T-helper 2 cell treated with Interferon-gamma antibody and Interleukin-4, amounts not matched to agents 5 μg/mL and 100 μg/mL, for 36 hours (primary cell): ENCODE data around the gene ALDH3B1.

Source experiments
- DNase-seq: peaks from one replicate; pipeline ENCODE4 v3.0.0; 2021; ENCODE audit warnings: low spot score
- H3K27ac Mint-ChIP-seq: one replicate; pipeline ENCODE4 v1.8.0; 2021; ENCODE audit warnings: mild to moderate bottlenecking, mixed read lengths
- H3K27me3 Mint-ChIP-seq: one replicate; pipeline ENCODE4 v1.8.0; 2021; ENCODE audit warnings: low read depth, mixed read lengths
- H3K36me3 Mint-ChIP-seq: one replicate; pipeline ENCODE4 v1.8.0; 2021; ENCODE audit warnings: low read depth, mixed read lengths
- H3K4me1 Mint-ChIP-seq: one replicate; pipeline ENCODE4 v1.8.0; 2021; ENCODE audit warnings: low read depth, mixed read lengths
- H3K4me3 Mint-ChIP-seq: one replicate; pipeline ENCODE4 v1.8.0; 2022; ENCODE audit warnings: mild to moderate bottlenecking, moderate library complexity, mixed read lengths
- H3K9me3 Mint-ChIP-seq: one replicate; pipeline ENCODE4 v1.8.0; 2021; ENCODE audit warnings: mixed read lengths

ALDH3B1 gene

GRCh38 chr11:68014947-68015447, 4.9 kb downstream of the ALDH3B1 start:
- Mint-ChIP-seq H3K4me3 (no peak overlapping the region), H3K36me3 (no peaks in the 10 kb centered on the region), H3K4me1 (no peaks in the 10 kb centered on the region), H3K27me3 (no peaks in the 10 kb centered on the region), H3K9me3 (no peaks in the 10 kb centered on the region), H3K27ac (no peak overlapping the region)
- DNase-seq: no peak

GRCh38 chr11:68015467-68015866, 5.3 kb downstream of the ALDH3B1 start:
- H3K27ac Mint-ChIP-seq: no peak overlapping the region
- DNase-seq: no peak
- H3K4me3 Mint-ChIP-seq: no peak overlapping the region
- H3K9me3 Mint-ChIP-seq: no peaks in the 10 kb centered on the region
- no peaks in the 10 kb centered on the region for H3K4me1 Mint-ChIP-seq
- H3K27me3 Mint-ChIP-seq: no peaks in the 10 kb centered on the region
- no peaks in the 10 kb centered on the region for H3K36me3 Mint-ChIP-seq

DNA sequence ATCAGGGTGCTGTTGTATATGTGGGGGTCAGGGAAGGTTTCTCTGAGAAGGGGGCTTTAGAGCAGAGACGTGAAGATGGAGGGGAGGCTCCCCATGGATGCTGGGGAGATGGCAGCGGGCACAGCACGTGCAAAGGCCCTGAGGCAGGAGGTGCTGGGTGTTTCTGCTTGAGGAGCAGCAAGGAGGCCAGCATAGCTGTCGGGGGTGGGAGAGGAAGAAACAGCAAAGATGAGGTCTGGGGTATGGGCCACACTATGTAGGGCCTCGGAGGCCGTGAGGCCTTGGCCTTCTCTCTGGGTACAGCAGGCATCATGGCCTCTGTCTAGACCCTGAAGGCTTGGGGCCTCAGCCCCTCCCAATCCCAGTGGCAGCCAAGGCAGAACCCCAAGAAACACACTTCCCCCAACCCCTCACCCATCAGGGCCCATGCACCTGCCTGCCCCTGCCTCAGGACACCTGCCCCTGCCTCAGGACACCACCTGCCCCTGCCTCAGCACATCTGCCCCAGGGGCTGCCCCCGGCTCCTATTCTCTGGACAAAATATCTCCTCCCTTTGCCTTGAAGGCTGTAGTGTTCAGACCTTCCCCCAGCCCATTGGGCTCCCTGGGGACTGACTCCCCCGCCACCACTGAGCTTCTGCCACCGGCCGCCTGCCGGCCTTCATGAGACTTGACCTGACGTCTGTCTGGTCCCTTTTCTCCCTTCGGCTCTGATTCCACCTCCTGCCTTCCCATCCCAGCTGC, 6.2 kb downstream of the ALDH3B1 start:
- Mint-ChIP-seq H3K9me3 (no peaks in the 10 kb centered on the region), H3K4me3 (no peak overlapping the region), H3K27me3 (no peaks in the 10 kb centered on the region), H3K36me3 (no peaks in the 10 kb centered on the region), H3K27ac (no peak overlapping the region), H3K4me1 (no peaks in the 10 kb centered on the region)
- no peak for DNase-seq

DNA sequence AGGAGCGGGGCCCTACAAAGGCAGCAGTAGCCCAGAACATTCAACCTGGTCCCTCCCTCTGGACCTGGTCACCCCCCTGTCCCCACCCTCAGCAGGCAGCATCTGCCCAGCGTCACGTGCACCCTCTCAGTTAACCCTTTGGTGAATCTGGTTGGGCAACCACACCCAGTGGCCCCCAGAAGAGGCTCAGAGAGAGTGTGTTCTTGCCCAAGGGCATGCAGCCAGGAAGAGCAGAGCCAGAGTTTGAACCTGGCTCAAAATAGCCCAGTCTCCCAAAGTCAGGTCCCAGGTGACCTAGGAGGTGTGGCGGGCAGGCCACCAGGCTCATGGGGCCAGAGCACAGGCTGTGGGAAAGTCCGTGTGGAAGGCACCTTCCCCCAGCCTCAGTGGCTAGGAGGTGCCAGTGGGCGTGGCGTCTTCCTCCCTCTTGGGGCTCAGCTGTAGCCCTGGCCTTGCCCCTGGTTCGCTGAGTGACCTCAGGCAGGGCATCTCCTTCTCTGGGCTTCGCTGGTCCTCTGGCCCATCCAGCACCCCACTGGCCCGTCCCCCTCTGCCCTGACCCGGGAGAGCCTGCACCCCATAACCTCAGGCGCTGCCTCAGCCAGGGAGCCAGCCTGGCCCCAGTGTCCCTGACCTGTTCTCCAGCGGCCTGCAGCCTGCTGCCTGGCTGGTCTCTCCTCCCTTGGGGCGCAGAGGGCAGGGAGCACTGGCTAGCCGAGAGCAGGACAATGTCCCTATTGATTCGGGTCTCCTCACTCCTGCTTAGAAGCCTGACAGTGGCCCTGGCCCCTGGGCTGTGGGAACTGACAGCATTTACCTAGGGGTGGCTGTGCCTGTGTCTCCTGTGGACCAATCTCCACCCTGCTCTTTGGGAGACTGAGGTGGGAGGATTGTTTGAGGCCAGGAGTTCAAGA, 7.0 kb downstream of the ALDH3B1 start:
- Mint-ChIP-seq H3K27ac (no peak overlapping the region), H3K36me3 (no peaks in the 10 kb centered on the region), H3K4me1 (no peaks in the 10 kb centered on the region), H3K4me3 (no peak overlapping the region), H3K9me3 (no peaks in the 10 kb centered on the region), H3K27me3 (no peaks in the 10 kb centered on the region)
- DNase-seq: no peak

GRCh38 chr11:68017980-68018729, 8.0 kb downstream of the ALDH3B1 start:
- Mint-ChIP-seq H3K4me3 (no peak overlapping the region), H3K27ac (no peak overlapping the region), H3K4me1 (no peaks in the 10 kb centered on the region), H3K27me3 (no peaks in the 10 kb centered on the region), H3K9me3 (no peaks in the 10 kb centered on the region), H3K36me3 (no peaks in the 10 kb centered on the region)
- DNase-seq: no peak

DNA sequence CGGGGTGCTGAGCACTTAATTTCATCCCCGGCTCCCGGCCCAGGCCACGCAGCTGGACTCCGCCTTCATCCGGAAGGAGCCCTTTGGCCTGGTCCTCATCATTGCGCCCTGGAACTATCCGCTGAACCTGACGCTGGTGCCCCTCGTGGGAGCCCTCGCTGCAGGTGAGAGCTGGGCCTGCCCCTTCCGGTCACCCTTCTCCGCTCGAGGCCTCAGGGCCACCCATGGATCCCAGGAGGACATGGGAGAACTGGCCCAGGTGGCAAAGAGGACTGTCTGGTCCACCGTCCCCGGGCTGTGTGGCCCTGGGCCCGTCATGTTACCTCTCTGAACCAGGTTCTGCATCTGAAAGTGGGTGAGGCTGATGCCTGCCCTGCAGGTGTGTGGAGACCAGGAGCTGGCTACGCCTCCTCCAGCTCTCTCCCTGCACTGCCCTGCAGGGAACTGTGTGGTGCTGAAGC, 8.6 kb downstream of the ALDH3B1 start:
- Mint-ChIP-seq H3K4me3 (no peak overlapping the region), H3K9me3 (no peaks in the 10 kb centered on the region), H3K27me3 (no peaks in the 10 kb centered on the region), H3K36me3 (no peaks in the 10 kb centered on the region), H3K27ac (no peak overlapping the region), H3K4me1 (no peaks in the 10 kb centered on the region)
- DNase-seq: no peak

GRCh38 chr11:68019486-68019885, 9.4 kb downstream of the ALDH3B1 start:
- no peak for DNase-seq
- Mint-ChIP-seq H3K4me3 (no peak overlapping the region), H3K9me3 (no peaks in the 10 kb centered on the region), H3K36me3 (no peaks in the 10 kb centered on the region), H3K27ac (no peak overlapping the region), H3K27me3 (no peaks in the 10 kb centered on the region), H3K4me1 (no peaks in the 10 kb centered on the region)

GRCh38 chr11:68020575-68020974, 10.4 kb downstream of the ALDH3B1 start:
- Mint-ChIP-seq H3K9me3 (no peaks in the 10 kb centered on the region), H3K36me3 (no peaks in the 10 kb centered on the region), H3K4me1 (no peaks in the 10 kb centered on the region), H3K27me3 (no peaks in the 10 kb centered on the region), H3K27ac (no peak overlapping the region), H3K4me3 (no peak overlapping the region)
- no peak for DNase-seq

GRCh38 chr11:68021167-68021787, 11.2 kb downstream of the ALDH3B1 start:
- Mint-ChIP-seq H3K27ac (no peak overlapping the region), H3K9me3 (no peaks in the 10 kb centered on the region), H3K36me3 (no peaks in the 10 kb centered on the region)

DNA sequence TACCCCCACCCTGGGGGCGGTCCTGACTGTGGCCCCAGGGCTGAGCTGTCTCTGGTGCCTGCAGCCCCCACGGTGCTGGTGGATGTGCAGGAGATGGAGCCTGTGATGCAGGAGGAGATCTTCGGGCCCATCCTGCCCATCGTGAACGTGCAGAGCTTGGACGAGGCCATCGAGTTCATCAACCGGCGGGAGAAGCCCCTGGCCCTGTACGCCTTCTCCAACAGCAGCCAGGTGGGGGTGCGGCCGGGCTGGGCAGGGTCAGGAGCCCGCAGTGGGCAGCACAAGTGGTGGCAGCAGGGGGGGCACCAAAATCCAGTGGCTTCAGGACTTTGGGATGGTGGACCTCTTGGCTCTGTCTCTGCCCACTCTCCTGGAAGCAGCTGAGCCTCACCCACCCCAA, 12.4 kb downstream of the ALDH3B1 start:
- no peak for DNase-seq
- no peak overlapping the region for H3K27ac Mint-ChIP-seq
- no peaks in the 10 kb centered on the region for H3K4me1 Mint-ChIP-seq
- H3K36me3 Mint-ChIP-seq: no peaks in the 10 kb centered on the region
- no peaks in the 10 kb centered on the region for H3K9me3 Mint-ChIP-seq
- no peak overlapping the region for H3K4me3 Mint-ChIP-seq
- no peaks in the 10 kb centered on the region for H3K27me3 Mint-ChIP-seq

More at GRCh38 chr11:68021167-68021787, 11.2 kb downstream of the ALDH3B1 start:
- H3K4me3 Mint-ChIP-seq: no peak overlapping the region
- H3K4me1 Mint-ChIP-seq: no peaks in the 10 kb centered on the region
- H3K27me3 Mint-ChIP-seq: no peaks in the 10 kb centered on the region
- no peak for DNase-seq

GRCh38 chr11:68024508-68024907, 14.4 kb downstream of the ALDH3B1 start:
- H3K4me1 Mint-ChIP-seq: peaks cover 2% of the 10 kb centered on the region
- H3K27ac Mint-ChIP-seq: no peak overlapping the region
- H3K36me3 Mint-ChIP-seq: no peaks in the 10 kb centered on the region
- H3K4me3 Mint-ChIP-seq: no peak overlapping the region
- no peak for DNase-seq
- no peaks in the 10 kb centered on the region for H3K9me3 Mint-ChIP-seq
- H3K27me3 Mint-ChIP-seq: no peaks in the 10 kb centered on the region

DNA sequence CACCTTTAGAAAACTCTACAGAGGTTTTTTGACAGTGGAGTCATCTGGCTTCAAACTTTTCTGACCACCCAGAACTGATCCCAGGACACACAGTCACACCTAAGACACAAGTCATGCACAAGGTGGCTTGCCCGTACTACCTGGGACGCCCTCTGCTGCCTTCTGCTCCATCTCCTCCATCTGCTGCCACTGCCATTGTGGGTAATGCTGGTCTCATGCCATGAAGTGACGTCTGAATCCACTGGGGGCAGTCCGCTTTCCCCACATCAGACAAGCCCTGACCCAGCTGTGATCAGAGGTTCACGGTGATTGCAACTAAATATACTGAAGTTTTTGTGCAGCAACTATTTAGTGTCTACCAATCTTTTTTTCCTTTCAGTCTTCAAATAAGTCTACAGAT, 14.9 kb downstream of the ALDH3B1 start:
- no peak overlapping the region for H3K27ac Mint-ChIP-seq
- no peaks in the 10 kb centered on the region for H3K27me3 Mint-ChIP-seq
- H3K9me3 Mint-ChIP-seq: no peaks in the 10 kb centered on the region
- H3K4me3 Mint-ChIP-seq: no peak overlapping the region
- peaks cover 3% of the 10 kb centered on the region for H3K4me1 Mint-ChIP-seq
- H3K36me3 Mint-ChIP-seq: no peaks in the 10 kb centered on the region
- no peak for DNase-seq

DNA sequence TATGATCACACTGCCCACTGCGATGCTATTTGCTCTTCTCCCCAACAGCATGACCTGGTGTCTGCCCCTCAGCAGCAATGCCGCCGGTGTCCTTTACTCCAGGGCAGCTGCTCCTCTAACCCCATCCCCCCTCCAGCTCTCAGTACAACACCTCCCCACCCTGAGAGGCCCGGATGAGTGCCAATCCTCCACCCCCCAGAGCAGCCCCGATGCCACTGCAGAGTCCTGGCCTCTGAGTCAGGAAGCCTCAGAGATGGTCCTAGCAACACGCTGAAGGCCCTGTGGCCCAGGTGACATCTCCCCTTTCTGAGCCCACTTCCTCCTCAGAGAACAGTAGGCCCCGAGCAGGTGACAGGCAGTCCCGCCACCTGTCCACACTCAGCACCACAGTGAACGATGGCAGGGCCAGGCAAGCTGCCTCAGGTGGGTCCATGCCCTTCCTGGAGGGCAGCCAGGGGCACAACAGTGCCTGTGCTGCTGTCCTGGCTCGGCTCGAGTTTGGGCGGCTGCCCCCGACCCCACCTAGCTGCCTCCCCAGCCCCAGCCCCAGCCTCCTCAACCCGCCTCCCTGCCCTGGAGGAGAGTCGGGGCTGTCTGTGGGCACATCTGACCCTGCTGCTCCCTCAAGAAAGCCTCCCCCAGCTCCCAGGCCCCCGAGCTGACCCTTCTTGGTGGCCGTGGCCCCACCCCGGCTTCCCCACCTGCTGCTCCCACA, 16.4 kb downstream of the ALDH3B1 start:
- H3K4me3 Mint-ChIP-seq: no peak overlapping the region
- H3K27me3 Mint-ChIP-seq: no peaks in the 10 kb centered on the region
- H3K27ac Mint-ChIP-seq: no peak overlapping the region
- peaks cover under 1% of the 10 kb centered on the region for H3K36me3 Mint-ChIP-seq
- H3K4me1 Mint-ChIP-seq: peaks cover 7% of the 10 kb centered on the region
- no peak for DNase-seq
- no peaks in the 10 kb centered on the region for H3K9me3 Mint-ChIP-seq
